Activated T-cell treated with anti-CD3 and anti-CD28 coated beads, Interleukin-2, amount 50 U/mL, for 72 hours (primary cell): ENCODE results near the gene ZCCHC8. TPM values are rescaled to one million over a fixed set of nuclear protein-coding genes. Genes with fewer than 3 reads are reported as not detected.
A peak's percentile ranks its signal among the peaks of the same experiment; 100 is the strongest.
"Not testable (repeated sequence)": the region's sequence is repeated elsewhere in the genome, so short reads cannot be mapped to it uniquely, and the experiment has no call there.

ENCODE experiments used
- ATAC-seq, 2 donors: fragments of 150-1000 bp; cut with Tn5 transposase; replicated peaks in 1 of 2; 2 replicates each; pipeline ENCODE4 v1.10.0; 2021; ENCODE audit warnings: moderate library complexity in 2 of 2, mild to moderate bottlenecking in 1 of 2
- DNase-seq, 2 donors: peaks; one replicate each; pipeline ENCODE4 v3.0.0; 2021 to 2022; ENCODE audit warnings: mixed read lengths in 1 of 2
- H3K27ac Mint-ChIP-seq: one replicate; pipeline ENCODE4 v1.8.0; 2022; ENCODE audit warnings: mild to moderate bottlenecking, moderate library complexity, mixed read lengths
- H3K27me3 Mint-ChIP-seq: one replicate; pipeline ENCODE4 v1.8.0; 2022; ENCODE audit warnings: low read depth, mixed read lengths
- H3K36me3 Mint-ChIP-seq, 2 donors: one replicate each; pipeline ENCODE4 v1.8.0; 2022; ENCODE audit warnings: mixed read lengths in 2 of 2, mild to moderate bottlenecking in 1 of 2; ENCODE audit not compliant: insufficient read depth in 2 of 2
- H3K4me1 Mint-ChIP-seq: one replicate; pipeline ENCODE4 v1.8.0; 2022; ENCODE audit warnings: low read depth, mixed read lengths
- H3K4me3 Mint-ChIP-seq, 2 donors: one replicate each; pipeline ENCODE4 v1.8.0; 2022; ENCODE audit warnings: mild to moderate bottlenecking in 2 of 2, mixed read lengths in 2 of 2, moderate library complexity in 2 of 2
- H3K9me3 Mint-ChIP-seq, 2 donors: one replicate each; pipeline ENCODE4 v1.8.0; 2022; ENCODE audit warnings: mixed read lengths in 2 of 2
- total RNA-seq, 2 donors: library from RNA; stranded (reverse); gene quantifications; one replicate each; pipeline ENCODE4 v1.2.3, GENCODE V29; 2022

The ZCCHC8 gene
- total RNA-seq, 2 donors from 2014 or later, result 50.7 to 53.9 TPM

- not testable (repeated sequence) for H3K27ac Mint-ChIP-seq
Observed at GRCh38 chr12:122429043-122429442, 71.7 kb downstream of the ZCCHC8 start.

GRCh38 chr12:122427403-122427802 is 73.3 kb downstream of the ZCCHC8 start:
- ATAC-seq, result no peak
- H3K4me1 Mint-ChIP-seq, result peaks cover 14% of the 10 kb centered on the region

More at GRCh38 chr12:122429043-122429442, 71.7 kb downstream of the ZCCHC8 start:
- DNase-seq, ATAC-seq, H3K27me3 Mint-ChIP-seq, H3K9me3 Mint-ChIP-seq, H3K4me3 Mint-ChIP-seq, H3K4me1 Mint-ChIP-seq, H3K36me3 Mint-ChIP-seq: not testable (repeated sequence)

DNA sequence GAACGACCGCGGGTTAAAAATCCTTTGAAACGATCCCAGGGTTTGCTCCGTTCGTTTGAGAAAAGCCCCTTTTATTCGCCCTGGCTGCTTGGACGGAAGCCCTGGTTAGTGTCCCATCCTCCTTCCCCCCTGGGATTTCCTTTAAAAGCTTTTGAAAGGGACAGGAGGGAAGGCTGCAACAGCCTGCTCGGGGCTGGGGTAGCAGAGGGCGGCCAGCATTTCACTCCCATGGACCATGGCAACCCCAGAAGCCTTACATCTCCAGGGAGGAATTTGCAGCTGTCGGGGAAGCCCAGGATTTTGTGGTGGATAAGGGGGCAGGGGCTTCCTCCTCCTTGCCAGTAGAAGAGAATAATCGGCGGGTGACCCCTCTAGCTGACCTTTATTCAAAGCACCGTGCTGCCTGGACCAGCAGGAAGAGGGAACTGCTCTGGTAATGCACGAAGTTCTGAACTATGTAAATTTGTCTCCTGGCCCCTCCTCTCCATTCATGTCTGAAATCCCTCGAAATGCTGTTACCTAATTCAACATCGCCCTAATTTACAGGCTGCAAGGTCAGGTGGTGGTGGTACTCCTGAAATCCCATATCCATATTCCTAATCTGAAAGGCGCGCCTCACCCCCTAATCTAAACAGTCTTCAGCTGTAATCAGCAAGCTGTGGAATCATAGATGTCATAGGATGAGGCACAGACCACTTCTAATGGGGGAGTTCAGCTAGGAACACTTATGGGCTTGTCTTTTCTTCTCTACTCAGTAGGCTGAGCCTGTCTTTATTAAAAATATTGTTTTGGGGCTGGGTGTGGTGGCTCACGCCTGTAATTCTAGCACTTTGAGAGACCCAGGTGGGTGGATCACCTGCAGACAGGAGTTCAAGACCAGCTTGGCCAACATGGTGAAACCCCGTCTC is 77.2 kb downstream of the ZCCHC8 start:
- Mint-ChIP-seq H3K36me3 (peaks cover 1 to 5% of the 10 kb centered on the region in 2 donors), H3K4me1 (peaks cover 38% of the 10 kb centered on the region), H3K9me3 (no peaks in the 10 kb centered on the region), H3K27ac (peak overlapping the region; percentile 89), H3K27me3 (no peaks in the 10 kb centered on the region), H3K4me3 (peak overlapping the region; percentile 89 to 91)
- ATAC-seq (no peak), DNase-seq (no peak)

More at GRCh38 chr12:122427403-122427802, 73.3 kb downstream of the ZCCHC8 start:
- H3K4me3 Mint-ChIP-seq, result no peak overlapping the region
- no peak overlapping the region for H3K27ac Mint-ChIP-seq
- peaks cover 0 to 3% of the 10 kb centered on the region in 2 donors for H3K36me3 Mint-ChIP-seq
- DNase-seq, result no peak
- H3K9me3 Mint-ChIP-seq, result no peaks in the 10 kb centered on the region
- no peaks in the 10 kb centered on the region for H3K27me3 Mint-ChIP-seq

- H3K27me3 Mint-ChIP-seq, result no peaks in the 10 kb centered on the region
- peak overlapping the region; percentile 89 for H3K27ac Mint-ChIP-seq
- peak; percentile 56 for DNase-seq
- peaks cover 45% of the 10 kb centered on the region for H3K4me1 Mint-ChIP-seq
- no peaks in the 10 kb centered on the region for H3K9me3 Mint-ChIP-seq
- peak; percentile 31 to 37 for ATAC-seq
- peaks cover 1 to 5% of the 10 kb centered on the region in 2 donors for H3K36me3 Mint-ChIP-seq
- peak overlapping the region; percentile 89 to 91 for H3K4me3 Mint-ChIP-seq
Observed at GRCh38 chr12:122422730-122423257, 77.9 kb downstream of the ZCCHC8 start.

DNA sequence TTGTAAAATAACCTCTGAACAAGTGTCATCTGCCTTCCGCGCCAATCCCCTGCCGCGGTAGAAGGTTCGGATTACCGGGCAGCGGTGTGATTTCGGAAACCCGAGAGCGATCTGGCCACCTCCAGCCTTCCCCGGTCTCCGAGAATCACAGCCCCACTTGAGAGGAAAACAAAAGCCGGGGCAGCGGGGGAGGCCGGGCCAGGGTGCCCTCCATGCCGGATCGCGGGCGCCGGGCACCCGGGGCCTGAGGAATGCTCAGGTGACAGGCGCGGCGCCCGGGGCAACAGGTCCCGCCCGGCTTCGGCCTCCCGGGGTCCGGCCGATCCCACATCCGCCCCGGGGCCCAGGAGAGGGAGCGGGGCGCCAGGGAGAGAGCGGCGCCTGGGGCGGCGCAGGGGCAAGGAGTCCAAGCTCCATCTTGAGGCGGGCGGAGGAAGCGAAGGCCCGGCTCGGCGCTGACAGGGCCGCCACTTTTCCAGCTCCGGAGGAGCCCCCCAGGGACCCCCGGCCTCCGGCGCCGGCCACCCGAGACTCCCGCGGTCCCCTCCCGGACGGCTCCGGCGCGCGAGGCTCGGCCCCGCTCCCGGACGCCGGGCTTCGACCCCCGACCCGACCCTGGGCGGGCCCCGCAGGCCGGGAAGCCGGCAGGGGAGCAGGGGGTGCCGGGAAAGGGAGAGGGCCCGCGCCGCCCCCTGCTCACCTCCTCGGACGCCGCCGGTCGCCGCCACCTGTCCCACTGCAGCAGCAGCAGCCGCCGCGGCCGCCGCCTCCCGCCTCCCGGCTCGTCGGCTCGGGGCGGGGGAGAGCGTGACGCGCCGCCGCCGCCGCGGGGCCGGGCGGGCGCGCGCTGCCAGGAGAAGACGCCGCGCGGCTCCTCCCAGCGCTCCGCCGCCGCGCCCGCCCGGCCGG is 78.7 kb downstream of the ZCCHC8 start, which contains the start of gene CLIP1:
Gene CLIP1 (minus strand): TSS at position 849 of the 909 bp plus-strand sequence. CDS start 42,217 bp downstream, outside the sequence.
- Mint-ChIP-seq H3K4me3 (peak within 1 kb of the TSS; percentile 91 to 100), H3K27ac (peak within 1 kb of the TSS; percentile 99), H3K4me1 (peaks cover 47% of the 10 kb centered on the region), H3K27me3 (no peaks in the 10 kb centered on the region), H3K9me3 (no peaks in the 10 kb centered on the region), H3K36me3 (peaks cover 1 to 5% of the 10 kb centered on the region in 2 donors)
- DNase-seq, result peak; percentile 73 to 77
- ATAC-seq, result peak; percentile 77 to 81

Other genes with a start within 250 kb of the ZCCHC8 start
- 10 to 100 TPM; 23.5 to 24.1 TPM for gene VPS33A, start 234.4 kb downstream of the ZCCHC8 start, total RNA-seq
- 100 to 1,000 TPM in 1 of 2 donors, 10 to 100 TPM in 1; 87.3 to 108 TPM for gene CLIP1, start 78.3 kb downstream of the ZCCHC8 start, total RNA-seq
- 100 to 1,000 TPM in 1 of 2 donors, 10 to 100 TPM in 1; 98.0 to 108 TPM for gene RSRC2, start 26.0 kb upstream of the ZCCHC8 start, total RNA-seq
- gene KNTC1, start 26.3 kb upstream of the ZCCHC8 start, total RNA-seq, result 100 to 1,000 TPM; 154 to 186 TPM
- not detected for gene HCAR2, start 202.4 kb upstream of the ZCCHC8 start, total RNA-seq
- not detected for gene HCAR3, start 215.9 kb upstream of the ZCCHC8 start, total RNA-seq
- gene HCAR1, start 229.9 kb upstream of the ZCCHC8 start, total RNA-seq, result under 1 TPM; 0.12 to 0.34 TPM